ENCODE results near the gene DNAH12. TPM values are rescaled to one million over a fixed set of nuclear protein-coding genes. Genes with fewer than 3 reads are reported as not detected.

The DNAH12 gene
- total and polyA plus RNA-seq, 9 of the 15 experiments (the other 6 are each of a cell fraction or from before 2014, with no cell fraction given): 0.01 to 0.04 (median 0.01) TPM; not detected in 5

DNA sequence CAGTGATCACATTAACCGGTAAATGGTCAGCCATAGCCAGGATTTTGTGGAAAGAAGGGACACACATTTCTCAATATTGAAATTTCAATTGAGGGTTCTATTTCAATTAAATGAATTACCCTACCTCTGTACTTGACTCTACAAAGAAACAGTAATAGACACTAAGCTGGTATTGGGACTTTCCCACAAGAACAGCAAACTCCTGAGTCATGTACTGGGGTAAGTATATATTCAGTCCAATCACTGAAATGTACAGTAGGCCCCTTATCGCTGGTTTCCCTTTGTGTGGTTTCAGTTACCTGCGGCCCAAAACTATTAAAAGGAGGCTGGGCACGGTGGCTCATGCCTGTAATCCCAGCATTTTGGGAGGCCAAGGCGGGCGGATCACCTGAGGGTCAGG, 269.3 kb downstream of the DNAH12 start:
- intact Hi-C loops (cut with micrococcal nuclease): no loop called here
- H3K79me2 ChIP-seq (ENCODE audit: control insufficient read depth, insufficient read depth, low read length): no peaks in the 10 kb centered on the region

DNA sequence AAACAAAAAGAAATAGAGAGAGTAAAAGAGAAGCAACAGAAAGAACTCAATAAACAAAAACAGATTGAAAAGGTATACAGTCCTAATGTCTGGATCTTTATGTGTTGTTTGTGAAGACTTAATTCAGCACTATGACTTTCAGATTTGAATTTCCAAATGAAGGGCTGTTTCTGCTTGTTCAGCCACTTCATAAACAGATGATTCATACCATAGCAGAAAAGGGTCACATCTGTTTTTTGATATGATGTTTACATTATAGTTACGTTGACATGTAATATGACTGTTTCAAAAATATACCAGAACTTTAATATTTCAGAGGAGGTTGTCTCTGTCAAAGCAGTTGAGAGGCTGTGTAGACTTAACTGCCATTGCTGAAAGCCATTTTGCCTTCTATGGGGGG, 275.7 kb downstream of the DNAH12 start:
- H3K4me2 ChIP-seq (ENCODE audit: insufficient read depth, low read length): no peak overlapping the region
- no peak for FAIRE-seq
- no peak for DNase-seq (ENCODE audit: extremely low read depth in 1 of 4, low spot score in 3 of 4)

More for the DNA sequence above, 269.3 kb downstream of the DNAH12 start:
- Histone ChIP-seq H3K9ac (ENCODE audit: insufficient read depth in 1 of 2, low read depth in 2 of 2, low read length in 2 of 2) (no peak overlapping the region), H3K4me3 (no peak overlapping the region), H3K27me3 (ENCODE audit: control insufficient read depth in 2 of 2, insufficient read depth in 2 of 2, low read length in 2 of 2) (no peaks in the 10 kb centered on the region), H4K20me1 (replicated peaks; ENCODE audit: control insufficient read depth, insufficient read depth, low read length) (no peaks in the 10 kb centered on the region), H3K4me1 (replicated peaks in 1 of 2; ENCODE audit: control insufficient read depth in 2 of 2, insufficient read depth in 2 of 2, low read length in 2 of 2) (no peaks in the 10 kb centered on the region), H3K9me1 (ENCODE audit: control insufficient read depth, insufficient read depth, low read length) (no peaks in the 10 kb centered on the region), H2AFZ (ENCODE audit: low read depth, low read length) (no peak overlapping the region), H3K36me3 (ENCODE audit: control insufficient read depth, insufficient read depth, low read length) (peaks cover under 1% of the 10 kb centered on the region; the same call in 1 of the 3 replicates), H3K9me3 (replicated peaks; ENCODE audit: control insufficient read depth, insufficient read depth, low read depth, low read length) (no peaks in the 10 kb centered on the region), H3K4me2 (ENCODE audit: insufficient read depth, low read length) (no peak overlapping the region), H3K27ac (ENCODE audit: extremely low read depth, low read depth, low read length) (no peak overlapping the region)
- ChIA-PET POLR2A (no interaction called here), CTCF (ENCODE audit: low intra/inter-chr PET ratio) (no interaction called here)
- ATAC-seq (no peak), DNase-seq (ENCODE audit: extremely low read depth in 1 of 4, low spot score in 3 of 4) (no peak), FAIRE-seq (no peak)
- TF ChIP-seq, protein P1, sequence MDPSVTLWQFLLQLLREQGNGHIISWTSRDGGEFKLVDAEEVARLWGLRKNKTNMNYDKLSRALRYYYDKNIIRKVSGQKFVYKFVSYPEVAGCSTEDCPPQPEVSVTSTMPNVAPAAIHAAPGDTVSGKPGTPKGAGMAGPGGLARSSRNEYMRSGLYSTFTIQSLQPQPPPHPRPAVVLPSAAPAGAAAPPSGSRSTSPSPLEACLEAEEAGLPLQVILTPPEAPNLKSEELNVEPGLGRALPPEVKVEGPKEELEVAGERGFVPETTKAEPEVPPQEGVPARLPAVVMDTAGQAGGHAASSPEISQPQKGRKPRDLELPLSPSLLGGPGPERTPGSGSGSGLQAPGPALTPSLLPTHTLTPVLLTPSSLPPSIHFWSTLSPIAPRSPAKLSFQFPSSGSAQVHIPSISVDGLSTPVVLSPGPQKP (CRISPR knock-in tag; IDR thresholded peaks at IDR 0.05): no peak
- TF ChIP-seq KLF1 (tag; IDR thresholded peaks at IDR 0.05) (no peak), IFI16 (CRISPR knock-in tag; IDR thresholded peaks at IDR 0.05) (no peak), SMARCC2 (IDR thresholded peaks at IDR 0.05; ENCODE audit: low read depth) (no peak), ZNF766 (CRISPR knock-in tag; conservative IDR thresholded peaks at IDR 0.05) (no peak), ZNF444 (CRISPR knock-in tag; IDR thresholded peaks at IDR 0.05) (no peak), ARNT (IDR thresholded peaks at IDR 0.05) (no peak)
- no TSS peak for BruUV-seq (replicated peaks)
- in situ Hi-C loops (cut with MboI): no loop called here
- WGBS (ENCODE audit: insufficient coverage, low coverage, missing lambda C conversion rate): 50% methylated on average over 4 of the region's 6 CpGs

More for the DNA sequence above, 275.7 kb downstream of the DNAH12 start:
- BruUV-seq (replicated peaks): no TSS peak
- Histone ChIP-seq H2AFZ (ENCODE audit: low read depth, low read length) (no peak overlapping the region), H4K20me1 (replicated peaks; ENCODE audit: control insufficient read depth, insufficient read depth, low read length) (no peaks in the 10 kb centered on the region), H3K27me3 (ENCODE audit: control insufficient read depth in 2 of 2, insufficient read depth in 2 of 2, low read length in 2 of 2) (no peaks in the 10 kb centered on the region), H3K9me1 (ENCODE audit: control insufficient read depth, insufficient read depth, low read length) (no peaks in the 10 kb centered on the region), H3K9me3 (replicated peaks; ENCODE audit: control insufficient read depth, insufficient read depth, low read depth, low read length) (no peaks in the 10 kb centered on the region), H3K4me1 (replicated peaks in 1 of 2; ENCODE audit: control insufficient read depth in 2 of 2, insufficient read depth in 2 of 2, low read length in 2 of 2) (no peaks in the 10 kb centered on the region), H3K4me3 (no peak overlapping the region), H3K79me2 (ENCODE audit: control insufficient read depth, insufficient read depth, low read length) (no peaks in the 10 kb centered on the region), H3K9ac (ENCODE audit: insufficient read depth in 1 of 2, low read depth in 2 of 2, low read length in 2 of 2) (no peak overlapping the region), H3K27ac (ENCODE audit: extremely low read depth, low read depth, low read length) (no peak overlapping the region), H3K36me3 (ENCODE audit: control insufficient read depth, insufficient read depth, low read length) (peaks cover 6% of the 10 kb centered on the region; the same call in 1 of the 3 replicates)
- ChIA-PET CTCF (ENCODE audit: low intra/inter-chr PET ratio) (no interaction called here), POLR2A (interaction anchor here (0.6 kb wide), 1 partner anchor 75 kb away, joined by 3 read pairs; no protein-coding TSS in a partner anchor)
- in situ Hi-C loops (cut with MboI): no loop called here
- TF ChIP-seq, protein P2, sequence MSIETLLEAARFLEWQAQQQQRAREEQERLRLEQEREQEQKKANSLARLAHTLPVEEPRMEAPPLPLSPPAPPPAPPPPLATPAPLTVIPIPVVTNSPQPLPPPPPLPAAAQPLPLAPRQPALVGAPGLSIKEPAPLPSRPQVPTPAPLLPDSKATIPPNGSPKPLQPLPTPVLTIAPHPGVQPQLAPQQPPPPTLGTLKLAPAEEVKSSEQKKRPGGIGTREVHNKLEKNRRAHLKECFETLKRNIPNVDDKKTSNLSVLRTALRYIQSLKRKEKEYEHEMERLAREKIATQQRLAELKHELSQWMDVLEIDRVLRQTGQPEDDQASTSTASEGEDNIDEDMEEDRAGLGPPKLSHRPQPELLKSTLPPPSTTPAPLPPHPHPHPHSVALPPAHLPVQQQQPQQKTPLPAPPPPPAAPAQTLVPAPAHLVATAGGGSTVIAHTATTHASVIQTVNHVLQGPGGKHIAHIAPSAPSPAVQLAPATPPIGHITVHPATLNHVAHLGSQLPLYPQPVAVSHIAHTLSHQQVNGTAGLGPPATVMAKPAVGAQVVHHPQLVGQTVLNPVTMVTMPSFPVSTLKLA (conservative IDR thresholded peaks at IDR 0.05): no peak
- TF ChIP-seq TCF7L2 (IDR thresholded peaks at IDR 0.05; ENCODE audit: low read depth, low read length) (no peak), FOXJ3 (CRISPR knock-in tag; IDR thresholded peaks at IDR 0.05) (no peak), SRF (CRISPR knock-in tag; IDR thresholded peaks at IDR 0.05) (no peak), CXXC5 (CRISPR knock-in tag; IDR thresholded peaks at IDR 0.05) (no peak), CCNT2 (IDR thresholded peaks at IDR 0.05; ENCODE audit: borderline replicate concordance, extremely low read depth, insufficient read length, low read depth, low read length) (no peak), SMARCB1 (IDR thresholded peaks at IDR 0.05; ENCODE audit: insufficient read length, low read depth) (no peak)
- no peak for ATAC-seq
- 71% methylated on average over 1 of the region's 1 CpG for whole genome bisulfite sequencing (ENCODE audit: insufficient coverage, low coverage, missing lambda C conversion rate)
- intact Hi-C loops (cut with micrococcal nuclease): no loop called here
